ENCODE measurements around the gene KCNT1.

KCNT1 gene

GRCh38 chr9:135785013-135785575 is 83.1 kb downstream of the KCNT1 start:
- TF ChIP-seq CTCF (IDR thresholded peaks at IDR 0.05; ENCODE audit: control insufficient read depth, extremely low read depth, insufficient read depth): no peak
- no peak for DNase-seq (ENCODE audit: low read depth)

GRCh38 chr9:135786146-135786690 is 84.2 kb downstream of the KCNT1 start:
- no peak overlapping the region for H3K4me3 ChIP-seq (ENCODE audit: low read depth, low read length)
- DNase-seq (ENCODE audit: low read depth): no peak
- TF ChIP-seq CTCF (IDR thresholded peaks at IDR 0.05; ENCODE audit: control insufficient read depth, extremely low read depth, insufficient read depth): no peak

More at GRCh38 chr9:135785013-135785575, 83.1 kb downstream of the KCNT1 start:
- no peak overlapping the region for H3K4me3 ChIP-seq (ENCODE audit: low read depth, low read length)

GRCh38 chr9:135787317-135787716 is 85.3 kb downstream of the KCNT1 start:
- DNase-seq (ENCODE audit: low read depth): no peak
- H3K4me3 ChIP-seq (ENCODE audit: low read depth, low read length): no peak overlapping the region
- no peak for TF ChIP-seq CTCF (IDR thresholded peaks at IDR 0.05; ENCODE audit: control insufficient read depth, extremely low read depth, insufficient read depth)

- no peak overlapping the region for H3K4me3 ChIP-seq (ENCODE audit: low read depth, low read length)
- TF ChIP-seq CTCF (IDR thresholded peaks at IDR 0.05; ENCODE audit: control insufficient read depth, extremely low read depth, insufficient read depth): no peak
- no peak for DNase-seq (ENCODE audit: low read depth)
Observed at GRCh38 chr9:135787776-135788575, 86.0 kb downstream of the KCNT1 start.

GRCh38 chr9:135788576-135789300 is 86.8 kb downstream of the KCNT1 start:
- H3K4me3 ChIP-seq (ENCODE audit: low read depth, low read length): no peak overlapping the region
- TF ChIP-seq CTCF (IDR thresholded peaks at IDR 0.05; ENCODE audit: control insufficient read depth, extremely low read depth, insufficient read depth): no peak
- no peak for DNase-seq (ENCODE audit: low read depth)

- H3K4me3 ChIP-seq (ENCODE audit: low read depth, low read length): no peak overlapping the region
- DNase-seq (ENCODE audit: low read depth): no peak
- TF ChIP-seq CTCF (IDR thresholded peaks at IDR 0.05; ENCODE audit: control insufficient read depth, extremely low read depth, insufficient read depth): no peak
Observed at GRCh38 chr9:135789838-135790291, 87.9 kb downstream of the KCNT1 start.

Data from LNCaP clone FGC (cell line).